GM10847 (cell line): Measurements from ENCODE around the gene HNRNPAB.

Experiments used
- POLR2A ChIP-seq: IDR thresholded peaks from 2 replicates; pipeline ENCODE4 v1.6.1; 2011; ENCODE audit not compliant: insufficient read length; ENCODE audit errors: extremely low read depth

Gene HNRNPAB

DNA sequence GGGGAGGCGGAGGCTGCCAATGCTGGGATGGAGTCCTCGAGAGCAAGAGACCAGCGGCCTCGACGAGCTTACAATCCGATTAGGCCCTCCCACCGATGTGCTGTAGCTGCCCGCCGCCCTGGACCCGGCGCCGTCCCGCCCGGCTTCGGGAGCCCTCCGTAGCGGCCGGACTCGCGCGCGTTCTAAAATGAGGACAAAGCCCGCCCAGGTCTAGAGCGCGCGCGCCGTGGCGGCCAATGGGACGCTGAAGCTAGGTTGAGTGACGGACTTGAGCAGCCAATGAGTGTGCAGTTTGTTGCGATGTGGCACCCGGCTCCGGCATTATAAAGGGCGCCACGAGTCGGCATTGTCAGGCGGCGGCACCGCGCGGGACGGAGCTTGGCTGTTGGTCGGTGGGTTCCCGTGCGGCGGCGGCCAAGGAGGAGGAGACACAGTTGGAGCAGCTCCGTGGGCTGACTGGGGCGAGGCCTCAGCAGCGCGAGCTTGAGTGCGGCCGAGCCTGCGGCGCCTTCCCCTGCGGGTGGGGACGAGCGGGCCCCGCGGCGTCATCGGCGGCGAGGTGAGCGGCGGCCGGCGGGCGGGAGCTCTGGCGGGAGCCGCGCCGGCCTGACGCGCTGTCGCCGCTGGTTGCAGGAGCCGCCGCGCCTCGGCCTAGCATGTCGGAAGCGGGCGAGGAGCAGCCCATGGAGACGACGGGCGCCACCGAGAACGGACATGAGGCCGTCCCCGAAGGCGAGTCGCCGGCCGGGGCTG, at the start of gene HNRNPAB:
TSS of gene HNRNPAB (plus strand) at position 352 of the 753 bp plus-strand sequence. CDS start at position 657, 305 bp downstream.
- TF ChIP-seq POLR2A: peak; percentile 100

DNA sequence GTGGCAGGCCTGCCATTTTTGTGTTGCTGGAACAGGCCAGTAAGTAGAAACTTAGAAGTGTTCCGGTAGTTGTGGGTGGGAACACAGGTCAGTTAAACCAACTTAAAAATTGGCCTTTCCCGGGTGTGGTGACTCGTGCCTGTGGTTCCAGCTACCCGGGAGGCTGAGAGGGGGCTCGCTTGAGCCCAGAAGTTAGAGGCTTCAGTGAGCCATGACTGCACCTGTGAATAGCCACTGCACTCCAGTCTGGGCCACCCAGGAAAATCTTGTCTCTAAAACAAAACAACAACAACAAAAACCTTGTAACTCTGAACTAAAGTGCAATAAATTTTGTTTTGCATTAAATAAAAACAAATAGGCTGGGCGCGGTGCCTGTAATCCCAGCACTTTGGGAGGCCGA, 49.3 kb upstream of the HNRNPAB start:
- no peak for TF ChIP-seq POLR2A

DNA sequence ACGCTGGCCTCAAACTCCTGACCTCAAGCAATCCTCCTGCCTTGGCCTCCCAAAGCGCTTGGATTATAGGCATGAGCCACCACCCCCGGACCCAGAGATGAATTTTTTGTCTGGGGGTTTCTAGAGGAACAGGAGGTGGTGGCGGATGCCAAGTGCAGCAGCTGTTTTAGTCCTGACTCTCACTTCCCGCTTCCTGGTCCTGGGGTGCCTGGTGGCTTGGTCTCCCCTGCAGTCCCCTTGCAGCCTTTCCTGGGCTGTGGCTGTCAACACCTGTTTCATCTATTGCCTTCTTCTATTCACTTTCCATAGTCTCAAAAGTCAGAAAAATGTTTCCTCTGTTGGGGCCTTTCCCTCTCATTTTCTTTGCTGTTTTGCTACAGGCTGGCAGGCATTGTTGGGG, 44.2 kb upstream of the HNRNPAB start:
- TF ChIP-seq POLR2A: no peak

DNA sequence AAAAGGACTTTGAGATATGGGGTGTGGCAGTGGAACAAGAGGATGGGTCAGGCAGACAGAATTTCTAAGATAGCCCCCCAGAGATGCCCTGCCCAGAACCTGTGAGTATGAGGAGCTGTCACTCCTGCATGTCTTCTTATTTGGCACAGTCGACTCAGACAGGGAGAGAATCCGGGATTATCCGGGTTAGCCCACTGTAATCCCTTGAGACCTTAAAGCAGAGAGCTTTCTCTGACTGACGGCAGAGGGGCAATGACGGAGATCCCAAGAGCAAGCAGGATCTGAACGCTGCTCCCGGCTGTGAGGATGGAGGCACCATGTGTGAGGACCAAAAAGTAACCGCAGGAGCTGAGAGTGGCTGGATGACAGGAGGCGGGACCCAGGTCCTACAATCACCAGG, 41.9 kb upstream of the HNRNPAB start:
- TF ChIP-seq POLR2A: no peak

DNA sequence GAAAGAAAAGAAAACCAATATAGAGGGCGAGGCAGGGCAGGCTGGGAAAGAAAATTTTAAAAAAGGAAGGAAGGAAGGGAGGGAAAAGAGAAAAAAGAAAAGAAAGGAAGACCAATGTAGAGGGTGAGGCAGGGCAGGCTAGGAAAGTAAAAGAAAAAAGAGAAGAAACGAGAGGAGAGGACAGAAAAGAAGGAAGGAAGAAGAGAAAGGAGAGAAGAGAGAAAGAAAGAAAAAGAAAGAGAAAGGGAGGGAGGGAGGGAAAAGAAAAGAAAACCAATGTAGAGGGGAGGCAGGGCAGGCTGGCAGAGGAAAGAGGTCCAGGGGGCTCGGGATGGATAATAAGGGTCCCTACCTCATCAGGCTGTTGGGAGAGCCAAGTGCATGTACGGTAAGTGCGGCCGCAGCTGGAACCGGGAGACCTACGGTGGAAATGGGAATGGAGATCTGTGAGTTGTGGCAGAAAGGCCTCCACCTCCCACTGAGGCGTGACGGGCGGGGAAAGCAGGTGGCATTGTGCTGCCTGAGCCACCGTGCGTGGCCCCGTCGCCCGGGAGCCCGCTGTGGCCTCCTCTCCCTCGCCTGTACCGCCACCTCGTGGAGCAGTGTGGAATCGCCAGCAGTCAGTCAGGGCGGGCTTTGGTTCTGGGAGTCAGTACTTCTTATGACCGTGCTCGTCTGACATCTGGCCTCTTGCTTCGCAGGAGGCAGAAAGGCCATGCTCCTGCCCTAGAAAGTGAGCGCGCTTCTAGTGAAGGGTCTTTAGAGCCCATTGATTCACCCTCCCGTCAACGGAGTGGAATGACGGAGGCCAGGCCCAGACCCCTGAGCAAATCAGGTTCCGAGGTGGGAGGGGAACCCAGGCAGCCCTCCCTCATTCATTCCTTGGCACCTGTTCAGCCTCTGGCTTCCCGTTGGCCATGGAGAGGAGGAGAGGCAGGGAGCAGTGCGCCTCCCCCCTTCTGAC, 40.3 kb upstream of the HNRNPAB start:
- TF ChIP-seq POLR2A: no peak

DNA sequence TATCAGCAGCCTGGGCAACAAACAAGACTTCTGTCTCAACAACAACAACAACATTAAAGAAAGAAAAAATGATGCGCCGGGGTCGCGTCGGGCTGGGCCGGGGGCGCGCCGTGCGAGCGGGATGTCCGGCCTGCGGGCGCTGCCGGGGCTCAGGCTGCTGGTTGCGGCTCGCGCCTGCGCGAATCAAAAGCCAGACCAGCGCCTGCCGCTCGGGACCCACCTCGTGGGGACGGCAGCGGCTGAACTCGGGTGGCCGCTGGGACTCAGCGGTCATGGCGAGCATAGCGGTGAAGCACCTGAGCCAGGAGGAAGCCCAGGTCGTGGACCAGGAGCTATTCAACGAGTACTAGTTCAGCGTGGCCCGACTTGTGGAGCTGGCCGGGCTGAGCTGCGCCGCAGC, 38.8 kb upstream of the HNRNPAB start:
- no peak for TF ChIP-seq POLR2A

DNA sequence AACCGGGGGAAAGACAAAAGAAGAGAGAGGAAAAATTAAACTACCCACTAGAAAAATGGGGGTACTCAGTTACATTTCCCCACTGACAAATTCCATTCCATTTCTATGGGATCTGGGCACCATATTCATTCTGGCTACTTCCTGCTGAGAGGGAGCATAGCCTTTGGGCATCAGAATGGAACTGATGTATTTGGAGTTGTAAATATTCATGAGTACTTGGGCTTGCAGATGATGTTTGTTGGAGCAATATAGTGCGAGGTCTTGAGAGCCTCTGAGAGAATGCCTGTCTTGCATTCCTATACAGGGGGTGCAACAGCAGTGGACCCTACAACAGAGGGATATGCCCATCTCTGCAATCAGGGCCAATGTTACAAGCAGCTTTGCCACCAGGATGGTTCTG, 33.9 kb upstream of the HNRNPAB start:
- no peak for TF ChIP-seq POLR2A

DNA sequence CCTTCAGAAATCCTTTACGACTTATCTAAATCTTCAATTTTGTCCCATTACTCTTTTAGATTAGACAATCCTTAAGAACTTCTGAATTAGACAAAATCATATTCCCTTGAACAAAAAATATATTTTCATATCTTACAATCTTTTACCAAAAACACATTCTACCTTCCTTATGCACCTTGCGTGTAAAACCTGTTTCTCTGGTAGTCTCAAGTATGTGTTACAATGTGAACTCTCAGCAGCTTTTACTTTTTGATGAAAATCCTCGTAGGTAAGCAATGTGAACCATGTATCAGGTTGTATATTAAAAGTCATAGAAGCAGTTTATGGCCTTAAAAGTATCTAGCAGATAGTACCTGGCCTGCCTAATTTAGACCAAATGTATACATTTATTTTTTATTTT, 29.9 kb upstream of the HNRNPAB start:
- TF ChIP-seq POLR2A: no peak

DNA sequence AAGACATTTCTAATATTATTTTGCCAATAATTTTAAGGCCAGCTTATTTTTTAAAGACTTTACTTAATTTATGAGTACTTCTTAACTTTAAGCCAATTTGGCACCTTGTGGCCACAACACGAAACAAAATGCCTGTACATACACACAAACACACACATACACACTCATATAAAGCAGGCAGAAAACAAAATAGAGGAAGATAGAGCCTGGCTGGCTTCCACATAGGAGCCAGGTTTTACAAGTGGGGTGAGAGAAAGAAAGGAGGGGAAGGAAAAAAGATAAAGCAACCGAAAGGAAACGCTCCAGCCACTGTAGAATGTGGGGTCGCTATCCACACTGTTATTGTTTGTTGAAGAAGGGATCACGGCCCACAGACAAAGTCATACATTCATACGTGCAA, 27.5 kb upstream of the HNRNPAB start:
- no peak for TF ChIP-seq POLR2A

DNA sequence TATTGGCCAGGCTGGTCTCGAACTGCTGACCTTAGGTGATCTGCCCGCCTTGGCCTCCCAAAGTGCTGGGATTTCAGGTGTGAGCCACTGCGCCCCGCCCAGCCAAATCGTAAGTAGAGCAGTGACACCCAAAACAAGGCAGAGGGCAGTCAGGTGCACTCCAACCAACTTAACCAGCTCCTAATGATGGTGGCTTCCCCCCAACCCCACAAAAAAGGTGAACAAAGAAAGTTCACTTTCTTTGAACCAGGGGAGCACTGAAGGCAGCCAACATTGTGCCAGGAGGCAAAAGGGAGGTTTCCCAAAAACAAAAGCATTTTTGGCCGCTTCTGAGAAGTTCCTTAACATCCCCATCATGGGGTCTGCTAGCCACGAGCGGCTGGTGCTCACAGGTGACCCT, 26.8 kb upstream of the HNRNPAB start:
- no peak for TF ChIP-seq POLR2A

DNA sequence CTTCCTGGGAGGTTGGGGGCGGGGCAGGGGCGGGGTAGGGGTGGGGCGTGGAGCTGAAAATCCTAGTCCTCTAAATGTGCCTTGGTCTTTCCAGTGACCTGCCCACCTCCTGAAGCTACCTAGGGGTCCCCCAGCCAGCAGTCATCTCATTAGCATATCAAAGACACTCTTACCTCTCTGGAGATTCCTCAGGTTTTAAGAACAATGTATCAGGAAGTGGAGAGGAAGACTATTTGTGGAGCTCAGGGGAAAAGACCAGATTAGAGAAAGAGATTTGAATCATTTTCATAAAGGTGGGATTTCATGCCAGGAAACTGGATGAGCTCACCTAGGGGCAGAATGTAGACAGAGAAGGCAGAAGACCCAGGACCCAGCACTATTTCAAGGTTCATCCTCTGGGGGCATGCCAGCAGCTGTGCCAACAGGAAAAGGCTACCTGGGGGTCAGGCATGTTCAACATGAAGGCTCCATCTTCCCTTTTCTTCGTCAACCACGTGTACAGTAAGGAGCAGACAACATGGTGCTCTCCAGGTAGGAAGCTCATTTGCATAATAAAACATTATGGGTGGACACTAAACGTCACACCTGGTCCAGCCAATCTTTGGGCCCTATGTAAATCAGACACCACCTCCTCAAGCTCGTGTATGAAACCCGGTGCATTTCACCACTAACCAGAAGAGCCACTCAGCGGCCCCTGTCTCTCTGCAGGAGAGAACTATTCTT, 24.0 kb upstream of the HNRNPAB start:
- no peak for TF ChIP-seq POLR2A

DNA sequence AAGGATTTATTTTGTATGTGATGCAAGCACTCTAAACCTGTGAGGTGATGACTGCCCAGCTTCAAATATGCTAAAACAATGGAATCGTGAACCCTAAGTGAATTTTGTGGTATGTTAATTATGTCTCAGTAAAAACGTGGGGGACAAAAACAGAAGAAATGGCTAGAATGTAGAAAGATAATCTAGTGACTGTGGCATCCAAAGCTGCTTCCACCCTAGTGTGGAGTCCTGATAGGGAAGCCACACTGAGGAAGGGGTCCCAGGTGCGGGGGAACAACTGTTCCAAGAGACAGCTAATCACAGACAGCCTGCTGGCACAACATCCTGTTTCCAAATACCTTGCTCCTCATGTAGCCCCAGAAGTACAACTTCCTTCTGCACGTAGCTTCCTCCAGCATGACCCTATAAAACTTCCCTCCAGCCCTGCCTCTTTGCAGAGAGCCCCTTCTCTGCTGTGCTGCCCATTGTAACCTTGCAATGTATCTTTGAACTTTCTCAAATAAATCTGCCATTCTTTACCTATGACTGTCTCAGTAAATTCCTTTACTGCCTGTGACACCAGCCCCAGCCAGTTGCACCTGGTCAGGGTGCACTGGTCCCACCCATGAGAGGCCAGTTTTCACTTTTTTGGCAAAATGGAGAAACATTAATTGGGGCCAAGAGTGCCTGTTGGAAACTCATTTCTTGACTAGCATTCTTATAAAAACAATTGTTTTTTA, 22.0 kb upstream of the HNRNPAB start:
- no peak for TF ChIP-seq POLR2A

DNA sequence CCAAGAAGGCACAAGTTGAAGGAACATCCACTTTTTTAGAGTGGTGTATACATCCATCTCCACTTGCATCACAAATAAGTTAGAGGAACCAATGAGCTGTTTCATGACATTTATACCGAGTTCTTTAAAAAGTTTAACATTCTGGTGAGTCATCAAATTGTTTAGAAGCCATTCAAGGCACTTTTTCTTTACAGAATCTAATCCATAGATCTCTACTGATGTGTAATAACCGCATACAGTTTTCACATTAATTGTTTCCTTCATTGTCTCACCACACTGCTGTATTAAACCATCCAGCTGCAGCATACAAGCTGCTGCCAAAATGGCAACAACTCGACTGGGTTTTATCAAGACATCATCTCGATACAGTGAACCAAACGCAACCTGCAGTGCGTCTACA, 17.9 kb upstream of the HNRNPAB start:
- no peak for TF ChIP-seq POLR2A

DNA sequence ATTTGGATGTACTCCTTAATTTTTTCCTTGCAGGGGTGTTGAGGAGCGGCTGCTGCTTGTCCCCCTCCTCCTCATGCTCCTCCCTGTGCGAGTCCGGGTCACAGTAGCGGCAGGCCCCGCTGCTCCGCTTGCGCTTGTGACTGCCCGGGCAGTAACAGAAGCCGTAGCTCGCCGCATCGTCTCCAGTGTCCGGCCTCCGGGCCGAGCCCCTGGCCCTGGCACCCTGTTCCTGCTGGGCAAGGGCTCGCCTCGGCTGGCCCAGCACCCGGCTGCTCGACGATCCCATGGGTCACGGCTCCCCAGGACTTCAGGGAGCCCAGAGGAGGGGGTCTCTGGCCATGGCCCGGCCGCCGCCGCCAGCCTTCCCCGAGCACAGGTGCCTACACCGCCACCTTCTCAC, 17.3 kb upstream of the HNRNPAB start, which contains the start of gene GMCL2:
TSS of gene GMCL2 (minus strand) at position 358 of the 400 bp plus-strand sequence. CDS start at position 286, 72 bp downstream.
- TF ChIP-seq POLR2A: no peak

DNA sequence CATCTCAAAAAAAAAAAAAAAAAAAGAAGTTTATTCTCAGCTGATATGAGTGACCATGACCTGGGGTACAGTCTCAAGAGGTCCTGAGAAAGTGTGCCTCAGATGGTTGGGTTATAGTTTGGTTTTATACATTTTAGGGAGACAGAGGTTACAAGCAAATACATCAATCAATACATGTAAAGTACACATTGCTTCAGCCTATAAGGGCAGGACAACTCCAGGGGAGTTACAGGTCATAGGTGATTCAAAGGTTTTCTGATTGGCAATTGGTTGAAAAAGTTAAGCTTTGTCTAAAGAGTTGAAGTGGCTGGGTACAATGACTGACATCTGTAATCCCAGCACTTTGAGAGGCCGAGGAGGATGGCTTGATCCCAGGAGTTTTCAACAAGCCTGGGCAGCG, 14.9 kb upstream of the HNRNPAB start:
- no peak for TF ChIP-seq POLR2A
